ENCODE results near the gene SORBS1.

Gene SORBS1

GRCh38 chr10:95264227-95265051, 296.7 kb downstream of the SORBS1 start:
- no peak for DNase-seq (ENCODE audit: low spot score)

GRCh38 chr10:95263864-95264226, 297.3 kb downstream of the SORBS1 start:
- DNase-seq (ENCODE audit: low spot score): no peak

GRCh38 chr10:95262763-95263518, 298.2 kb downstream of the SORBS1 start:
- DNase-seq (ENCODE audit: low spot score): no peak

GRCh38 chr10:95261926-95262325, 299.2 kb downstream of the SORBS1 start:
- DNase-seq (ENCODE audit: low spot score): no peak
